C4-2B (cell line): ENCODE results near the gene ZGRF1.

Experiments
- CTCF ChIP-seq: fragments of 450-650 bp; conservative IDR thresholded peaks from 2 replicates; pipeline ENCODE4 v1.5.1; 2017; ENCODE audit warnings: mild to moderate bottlenecking
- ZFX ChIP-seq: fragments of 450-650 bp; IDR thresholded peaks from 2 replicates; pipeline ENCODE4 v1.6.1; 2017

DNA sequence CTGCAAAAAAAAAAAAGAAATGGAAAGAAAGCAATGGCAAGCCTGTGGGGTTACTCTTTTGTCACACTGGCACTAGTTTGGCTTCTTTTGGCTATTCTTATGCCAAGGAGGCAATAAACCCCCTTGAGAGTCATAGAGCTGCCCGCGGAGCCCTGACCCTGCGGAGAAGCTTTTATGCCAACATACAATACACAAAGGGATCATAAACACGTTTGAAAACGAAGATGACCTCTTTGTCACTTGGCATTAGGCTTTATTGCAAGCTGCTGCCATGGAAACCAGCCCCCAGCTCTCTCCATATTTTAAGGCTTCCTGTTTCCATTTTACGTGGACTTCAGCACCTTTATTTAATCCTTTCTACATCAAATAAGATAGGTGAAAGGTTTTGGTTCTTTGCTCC is 128.4 kb downstream of the ZGRF1 start:
- TF ChIP-seq CTCF = no peak
- TF ChIP-seq ZFX = no peak
